Measurements from ENCODE around the gene RNF215. TPM values are rescaled to one million over a fixed set of nuclear protein-coding genes. Genes with fewer than 3 reads are reported as not detected.

RNF215 gene
- total RNA-seq, 1 donor from 2014 or later, result 11.9 TPM

DNA sequence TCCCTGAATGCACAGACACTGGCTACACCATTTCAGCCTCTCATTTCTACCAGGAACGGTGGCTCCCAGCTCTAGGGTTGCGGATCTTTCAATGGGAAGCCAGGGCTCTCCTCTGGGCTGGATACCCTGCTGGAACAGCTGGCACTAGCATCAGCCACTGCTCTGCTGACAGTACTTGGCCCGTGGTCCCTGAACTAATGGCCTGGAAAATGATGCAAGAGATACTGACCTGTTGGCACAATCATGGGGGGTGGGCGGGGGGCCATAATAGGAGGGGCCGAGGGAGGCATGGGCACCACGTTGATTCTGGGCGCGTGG lies 49.8 kb downstream of the RNF215 start:
- Histone ChIP-seq H4K20me1 (ENCODE audit: low read depth) (peaks cover under 1% of the 10 kb centered on the region), H3K9me3 (ENCODE audit: low read depth) (no peaks in the 10 kb centered on the region), H3K4me2 (no peak overlapping the region), H3K27ac (no peak overlapping the region), H2AFZ (replicated peaks) (no peak overlapping the region), H3F3A (ENCODE audit: low read depth) (no peaks in the 10 kb centered on the region), H3K79me2 (ENCODE audit: low read depth) (no peaks in the 10 kb centered on the region), H3K4me3 (no peak overlapping the region), H3K4me1 (no peaks in the 10 kb centered on the region), H3K36me3 (peaks cover 1% of the 10 kb centered on the region), H3K27me3 (no peaks in the 10 kb centered on the region), H3K9ac (no peak overlapping the region)
- H3K27ac Mint-ChIP-seq, result no peak overlapping the region
- TF ChIP-seq, protein P1, sequence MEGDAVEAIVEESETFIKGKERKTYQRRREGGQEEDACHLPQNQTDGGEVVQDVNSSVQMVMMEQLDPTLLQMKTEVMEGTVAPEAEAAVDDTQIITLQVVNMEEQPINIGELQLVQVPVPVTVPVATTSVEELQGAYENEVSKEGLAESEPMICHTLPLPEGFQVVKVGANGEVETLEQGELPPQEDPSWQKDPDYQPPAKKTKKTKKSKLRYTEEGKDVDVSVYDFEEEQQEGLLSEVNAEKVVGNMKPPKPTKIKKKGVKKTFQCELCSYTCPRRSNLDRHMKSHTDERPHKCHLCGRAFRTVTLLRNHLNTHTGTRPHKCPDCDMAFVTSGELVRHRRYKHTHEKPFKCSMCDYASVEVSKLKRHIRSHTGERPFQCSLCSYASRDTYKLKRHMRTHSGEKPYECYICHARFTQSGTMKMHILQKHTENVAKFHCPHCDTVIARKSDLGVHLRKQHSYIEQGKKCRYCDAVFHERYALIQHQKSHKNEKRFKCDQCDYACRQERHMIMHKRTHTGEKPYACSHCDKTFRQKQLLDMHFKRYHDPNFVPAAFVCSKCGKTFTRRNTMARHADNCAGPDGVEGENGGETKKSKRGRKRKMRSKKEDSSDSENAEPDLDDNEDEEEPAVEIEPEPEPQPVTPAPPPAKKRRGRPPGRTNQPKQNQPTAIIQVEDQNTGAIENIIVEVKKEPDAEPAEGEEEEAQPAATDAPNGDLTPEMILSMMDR (IDR thresholded peaks at IDR 0.05), result no peak
- TF ChIP-seq EZH2 (IDR thresholded peaks at IDR 0.05) (no peak), EZH2phosphoT487 (IDR thresholded peaks at IDR 0.05) (no peak)
- no peak overlapping the region for H3K4me3 Mint-ChIP-seq
- peaks cover 47% of the 10 kb centered on the region for H3K36me3 Mint-ChIP-seq
- H3K4me1 Mint-ChIP-seq, result no peaks in the 10 kb centered on the region
- H3K27me3 Mint-ChIP-seq (ENCODE audit: insufficient read depth, low read depth), result no peaks in the 10 kb centered on the region
- DNase-seq (ENCODE audit: low spot score), result no peak
- no peaks in the 10 kb centered on the region for H3K9me3 Mint-ChIP-seq

DNA sequence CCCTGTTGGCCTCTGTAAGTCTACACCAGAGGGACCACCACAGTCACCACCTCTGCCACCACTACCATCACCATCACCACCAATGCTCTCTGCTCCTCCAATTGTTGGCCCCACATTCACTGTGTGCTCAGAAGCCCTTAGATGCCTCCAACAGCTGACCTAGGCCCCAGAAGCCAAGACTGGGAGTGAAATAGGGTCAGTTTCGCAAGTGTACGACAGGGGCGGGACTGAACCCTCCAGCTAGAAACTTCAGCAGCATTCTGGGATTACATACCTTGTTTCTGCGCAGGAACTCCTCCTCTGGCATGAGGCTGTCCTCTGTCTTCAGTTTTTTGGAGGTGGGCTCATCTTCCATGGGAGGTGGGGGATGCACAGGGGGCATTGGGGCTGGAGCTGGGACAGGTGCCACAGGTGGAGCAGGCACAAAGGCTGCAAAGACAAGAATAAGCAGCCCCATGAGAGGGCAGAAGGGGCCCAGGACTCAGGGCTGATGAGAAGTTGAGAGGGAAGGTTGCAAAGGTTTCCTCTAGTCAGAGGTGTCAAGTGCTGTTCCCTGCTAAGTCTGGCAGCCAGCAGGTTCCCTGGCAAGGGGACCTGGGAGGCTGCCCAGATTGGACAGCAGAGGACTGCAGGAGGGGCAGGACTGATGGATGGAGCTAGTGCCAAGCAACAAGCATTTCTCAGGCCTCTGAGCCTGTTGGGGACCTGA lies 50.3 kb downstream of the RNF215 start:
- TF ChIP-seq, protein P1 (IDR thresholded peaks at IDR 0.05), result no peak
- TF ChIP-seq EZH2phosphoT487 (IDR thresholded peaks at IDR 0.05) (no peak), EZH2 (IDR thresholded peaks at IDR 0.05) (no peak)
- Mint-ChIP-seq H3K27me3 (ENCODE audit: insufficient read depth, low read depth) (no peaks in the 10 kb centered on the region), H3K36me3 (peaks cover 47% of the 10 kb centered on the region), H3K9me3 (no peaks in the 10 kb centered on the region), H3K4me3 (no peak overlapping the region), H3K4me1 (no peaks in the 10 kb centered on the region), H3K27ac (no peak overlapping the region)
- H3K4me3 ChIP-seq, result no peak overlapping the region
- no peak for DNase-seq (ENCODE audit: low spot score)
- no peaks in the 10 kb centered on the region for H3K36me3 ChIP-seq
- no peak overlapping the region for H3K27ac ChIP-seq
- H2AFZ ChIP-seq (replicated peaks), result no peak overlapping the region
- H3K4me1 ChIP-seq, result no peaks in the 10 kb centered on the region
- no peaks in the 10 kb centered on the region for H3K27me3 ChIP-seq
- H3K4me2 ChIP-seq, result no peak overlapping the region
- no peaks in the 10 kb centered on the region for H3F3A ChIP-seq (ENCODE audit: low read depth)
- peaks cover 3% of the 10 kb centered on the region for H4K20me1 ChIP-seq (ENCODE audit: low read depth)
- H3K9ac ChIP-seq, result no peak overlapping the region
- no peaks in the 10 kb centered on the region for H3K79me2 ChIP-seq (ENCODE audit: low read depth)
- no peaks in the 10 kb centered on the region for H3K9me3 ChIP-seq (ENCODE audit: low read depth)

DNA sequence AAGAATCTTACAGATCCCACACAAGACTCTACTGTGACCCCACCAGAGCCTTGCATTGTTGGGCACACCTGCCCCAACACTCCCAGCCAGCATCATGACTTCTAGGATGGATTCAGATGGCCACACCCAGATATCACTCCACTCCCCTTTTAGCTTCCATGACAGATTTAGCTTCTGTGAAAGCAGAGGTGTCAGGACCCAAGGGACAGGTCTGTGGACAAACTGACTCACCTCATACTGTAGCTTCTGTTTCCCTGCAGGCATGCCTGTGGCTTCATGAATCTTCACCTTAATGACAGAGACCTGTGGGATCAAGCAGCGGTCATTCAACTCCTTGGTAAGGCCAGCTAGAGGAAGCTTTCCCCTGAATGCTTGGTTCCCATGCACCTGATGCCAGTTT lies 52.0 kb downstream of the RNF215 start:
- Mint-ChIP-seq H3K36me3 (peaks cover 38% of the 10 kb centered on the region), H3K4me3 (no peak overlapping the region), H3K9me3 (no peaks in the 10 kb centered on the region), H3K27ac (no peak overlapping the region), H3K27me3 (ENCODE audit: insufficient read depth, low read depth) (no peaks in the 10 kb centered on the region), H3K4me1 (no peaks in the 10 kb centered on the region)
- H3K36me3 ChIP-seq, result no peaks in the 10 kb centered on the region
- no peaks in the 10 kb centered on the region for H3K4me1 ChIP-seq
- no peak overlapping the region for H3K4me3 ChIP-seq
- peaks cover 3% of the 10 kb centered on the region for H4K20me1 ChIP-seq (ENCODE audit: low read depth)
- no peak for DNase-seq (ENCODE audit: low spot score)
- H3K27me3 ChIP-seq, result no peaks in the 10 kb centered on the region
- H3K27ac ChIP-seq, result no peak overlapping the region
- no peak overlapping the region for H3K9ac ChIP-seq
- TF ChIP-seq EZH2phosphoT487 (IDR thresholded peaks at IDR 0.05) (no peak), EZH2 (IDR thresholded peaks at IDR 0.05) (no peak)
- TF ChIP-seq, protein P1 (IDR thresholded peaks at IDR 0.05), result no peak
- no peaks in the 10 kb centered on the region for H3K79me2 ChIP-seq (ENCODE audit: low read depth)
- H2AFZ ChIP-seq (replicated peaks), result no peak overlapping the region
- peaks cover 4% of the 10 kb centered on the region for H3F3A ChIP-seq (ENCODE audit: low read depth)
- H3K4me2 ChIP-seq, result no peak overlapping the region
- H3K9me3 ChIP-seq (ENCODE audit: low read depth), result no peaks in the 10 kb centered on the region

All from neural progenitor cell (in vitro differentiated cells).